Kidney capillary endothelial cell (primary cell): ENCODE measurements around the gene SLC66A2.
"Not testable (repeated sequence)": the region's sequence is repeated elsewhere in the genome, so short reads cannot be mapped to it uniquely, and the experiment has no call there.

ENCODE experiments used
- DNase-seq: peaks from one replicate; pipeline ENCODE4 v3.0.0-alpha.2; 2018; ENCODE audit warnings: low spot score

SLC66A2 gene

DNA sequence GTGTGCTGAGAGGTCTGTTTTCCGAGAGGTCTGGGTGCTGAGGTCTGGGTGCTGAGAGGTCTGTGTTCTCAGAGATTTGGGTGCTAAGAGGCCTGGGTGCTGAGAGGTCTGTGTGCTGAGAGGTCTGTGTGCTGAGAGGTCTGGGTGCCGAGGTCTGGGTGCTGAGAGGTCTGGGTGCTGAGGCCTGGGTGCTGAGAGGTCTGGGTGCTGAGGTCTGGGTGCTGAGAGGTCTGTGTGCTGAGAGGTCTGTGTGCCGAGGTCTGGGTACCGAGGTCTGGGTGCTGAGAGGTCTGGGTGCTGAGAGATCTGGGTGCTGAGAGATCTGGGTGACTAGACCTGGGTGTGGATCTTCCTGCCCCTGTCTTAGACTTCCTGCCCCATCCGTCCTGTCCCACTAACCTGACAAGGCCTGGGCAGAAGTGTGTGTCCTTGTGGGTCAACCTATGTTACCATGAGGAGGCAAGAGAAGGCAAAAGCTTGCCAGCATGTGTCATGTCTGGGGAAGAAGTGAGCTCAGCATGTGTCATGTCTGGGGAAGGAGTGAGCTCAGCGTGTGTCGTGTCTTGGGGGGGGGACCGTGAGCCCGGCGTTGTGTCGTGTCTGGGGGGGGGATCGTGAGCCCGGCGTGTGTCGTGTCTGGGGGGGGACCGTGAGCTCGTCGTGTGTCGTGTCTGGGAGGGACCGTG lies 84.4 kb downstream of the SLC66A2 start:
- no peak for DNase-seq

DNA sequence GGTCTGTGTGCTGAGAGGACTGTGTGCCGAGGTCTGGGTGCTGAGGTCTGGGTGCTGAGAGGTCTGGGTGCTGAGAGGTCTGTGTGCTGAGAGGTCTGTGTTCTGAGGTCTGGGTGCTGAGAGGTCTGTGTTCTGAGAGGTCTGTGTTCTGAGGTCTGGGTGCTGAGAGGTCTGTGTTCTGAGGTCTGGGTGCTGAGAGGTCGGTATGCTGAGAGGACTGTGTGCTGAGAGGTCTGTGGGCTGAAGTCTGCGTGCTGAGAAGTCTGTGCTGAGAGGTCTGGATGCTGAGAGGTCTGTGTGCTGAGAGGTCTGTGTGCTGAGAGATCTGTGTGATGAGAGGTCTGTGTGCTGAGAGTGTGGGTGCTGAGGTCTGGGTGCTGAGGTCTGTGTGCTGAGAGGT lies 85.5 kb downstream of the SLC66A2 start:
- DNase-seq: not testable (repeated sequence)

DNA sequence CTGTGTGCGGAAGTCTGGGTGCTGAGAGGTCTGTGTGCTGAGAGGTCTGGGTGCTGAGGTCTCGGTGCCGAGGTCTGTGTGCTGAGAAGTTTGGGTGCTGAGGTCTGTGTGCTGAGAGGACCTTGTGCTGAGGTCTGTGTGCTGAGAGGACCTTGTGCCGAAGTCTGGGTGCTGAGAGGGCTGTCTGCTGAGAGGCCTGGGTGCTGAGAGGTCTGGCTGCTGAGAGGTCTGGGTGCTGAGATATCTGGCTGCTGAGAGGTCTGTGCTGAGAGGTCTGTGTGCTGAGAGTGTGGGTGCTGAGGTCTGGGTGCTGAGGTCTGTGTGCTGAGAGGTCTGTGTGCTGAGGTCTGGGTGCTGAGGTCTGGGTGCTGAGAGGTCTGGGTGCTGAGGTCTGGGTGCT lies 86.5 kb downstream of the SLC66A2 start:
- not testable (repeated sequence) for DNase-seq

DNA sequence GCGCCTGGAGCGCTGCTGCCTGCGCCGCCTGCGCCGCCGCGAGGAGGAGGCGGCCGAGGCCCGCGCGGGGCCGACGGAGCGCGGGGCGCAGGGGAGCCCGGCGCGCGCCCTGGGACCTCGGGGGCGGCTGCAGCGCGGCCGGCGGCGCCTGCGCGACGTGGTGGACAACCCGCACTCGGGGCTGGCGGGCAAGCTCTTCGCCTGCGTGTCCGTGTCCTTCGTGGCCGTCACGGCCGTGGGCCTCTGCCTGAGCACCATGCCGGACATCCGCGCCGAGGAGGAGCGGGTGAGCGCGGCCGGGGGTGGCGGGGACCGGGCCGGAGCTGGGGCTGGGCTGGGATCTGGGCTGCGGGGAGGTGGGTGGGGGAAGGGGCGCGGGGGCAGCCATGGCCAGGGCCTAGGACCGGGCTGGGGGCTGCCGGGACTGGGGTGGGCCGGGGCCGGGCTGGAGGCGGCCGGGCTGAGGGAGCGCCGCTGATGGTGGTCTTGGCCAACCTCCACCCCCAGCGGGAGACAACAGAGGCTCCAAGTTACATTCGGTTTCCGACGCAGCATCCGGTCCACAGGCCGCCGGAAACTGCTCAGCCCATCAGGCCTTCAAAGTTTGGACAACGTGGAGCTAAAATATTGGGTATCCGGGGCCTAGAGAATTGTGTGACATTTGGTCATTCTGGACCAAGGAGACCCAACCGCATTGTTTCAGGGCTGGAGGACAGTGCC lies 87.3 kb downstream of the SLC66A2 start:
- no peak for DNase-seq

DNA sequence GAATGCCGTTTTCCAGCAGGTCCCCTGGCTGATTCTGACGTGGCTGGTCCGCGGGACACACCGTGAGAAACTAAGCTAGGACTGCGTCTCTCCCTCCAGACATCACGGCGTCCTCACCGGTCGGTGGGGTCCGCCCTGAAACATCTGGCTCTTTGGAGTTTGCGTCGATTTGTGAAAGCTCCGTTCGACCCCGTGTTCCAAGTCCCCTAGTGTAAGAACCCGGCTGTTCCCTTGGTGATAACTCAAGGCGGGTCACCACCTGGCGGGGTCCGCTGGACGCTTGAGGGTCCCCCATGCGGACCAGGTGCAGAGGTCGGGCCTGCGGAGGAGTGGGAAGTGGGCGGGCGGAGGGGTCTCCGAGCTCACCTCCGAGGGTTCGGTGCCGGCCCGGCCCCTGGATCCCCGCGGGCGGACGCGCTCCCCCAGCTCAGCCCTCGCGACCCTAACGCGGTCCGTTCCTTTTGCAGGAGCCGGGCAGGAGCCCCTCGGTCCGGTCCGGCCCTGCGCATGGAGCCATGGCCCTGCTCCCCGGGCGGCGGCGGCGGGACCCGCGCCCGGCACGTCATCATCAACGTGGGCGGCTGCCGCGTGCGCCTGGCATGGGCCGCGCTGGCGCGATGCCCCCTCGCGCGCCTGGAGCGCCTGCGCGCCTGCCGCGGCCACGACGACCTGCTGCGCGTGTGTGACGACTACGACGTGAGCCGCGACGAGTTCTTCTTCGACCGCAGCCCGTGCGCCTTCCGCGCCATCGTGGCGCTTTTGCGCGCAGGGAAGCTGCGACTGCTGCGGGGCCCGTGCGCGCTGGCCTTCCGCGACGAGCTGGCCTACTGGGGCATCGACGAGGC lies 88.1 kb downstream of the SLC66A2 start:
- no peak for DNase-seq

DNA sequence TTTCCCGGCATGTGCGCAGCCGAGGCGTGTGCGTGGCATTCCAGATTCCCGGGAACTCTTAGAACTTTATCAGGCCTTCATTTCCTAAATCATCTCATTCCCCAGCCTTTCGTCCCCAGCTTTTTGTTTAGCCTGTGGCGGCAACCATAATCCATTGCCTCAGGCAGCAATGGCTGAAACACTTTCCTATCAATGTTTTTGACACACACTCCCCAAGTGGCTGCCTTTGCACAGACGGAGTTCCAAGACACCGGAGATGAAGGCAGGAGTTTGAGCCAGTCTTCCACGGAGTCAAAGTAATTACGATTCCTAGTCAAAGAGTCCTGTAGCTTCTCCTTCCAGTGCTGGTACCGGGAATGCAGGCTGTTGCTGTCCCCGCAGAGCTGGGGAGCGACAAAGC lies 88.9 kb downstream of the SLC66A2 start:
- no peak for DNase-seq

DNA sequence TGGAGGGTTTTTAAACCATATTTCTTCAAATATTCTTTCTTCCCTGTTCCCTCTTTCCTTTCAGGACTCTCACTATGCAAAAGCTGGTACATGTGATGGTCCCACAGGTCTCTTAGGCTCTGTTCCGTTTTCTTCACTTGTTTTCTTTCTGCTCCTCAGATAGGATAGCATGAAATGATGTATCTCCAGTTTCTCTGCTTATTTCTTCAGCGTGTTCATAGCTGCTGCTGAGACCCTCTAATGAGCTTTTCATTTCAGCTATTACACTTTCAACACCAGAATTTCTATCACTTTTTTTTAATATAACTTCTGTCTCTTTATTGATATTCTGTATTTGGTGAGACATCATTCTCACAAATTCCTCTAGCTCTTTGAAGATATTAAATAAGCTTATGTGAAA lies 89.8 kb downstream of the SLC66A2 start:
- DNase-seq: no peak

DNA sequence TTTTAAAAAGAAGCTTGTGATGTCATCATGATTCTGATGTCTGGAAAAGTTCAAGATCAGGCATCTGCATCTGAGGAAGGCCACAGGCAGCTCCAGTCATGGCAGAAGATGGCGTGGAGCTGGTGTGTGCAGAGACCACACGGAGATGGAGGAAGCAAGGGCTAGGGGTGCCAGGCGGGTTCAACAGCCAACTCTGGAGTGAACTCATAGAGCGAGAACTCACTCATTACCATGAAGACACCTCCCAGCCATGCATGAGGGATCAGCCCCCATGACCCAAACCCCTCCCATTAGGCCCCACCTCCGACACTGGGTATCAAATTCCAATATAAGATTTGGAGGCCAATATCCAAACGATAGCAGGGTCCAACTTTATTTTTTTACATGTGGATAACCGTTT lies 92.1 kb downstream of the SLC66A2 start:
- no peak for DNase-seq

DNA sequence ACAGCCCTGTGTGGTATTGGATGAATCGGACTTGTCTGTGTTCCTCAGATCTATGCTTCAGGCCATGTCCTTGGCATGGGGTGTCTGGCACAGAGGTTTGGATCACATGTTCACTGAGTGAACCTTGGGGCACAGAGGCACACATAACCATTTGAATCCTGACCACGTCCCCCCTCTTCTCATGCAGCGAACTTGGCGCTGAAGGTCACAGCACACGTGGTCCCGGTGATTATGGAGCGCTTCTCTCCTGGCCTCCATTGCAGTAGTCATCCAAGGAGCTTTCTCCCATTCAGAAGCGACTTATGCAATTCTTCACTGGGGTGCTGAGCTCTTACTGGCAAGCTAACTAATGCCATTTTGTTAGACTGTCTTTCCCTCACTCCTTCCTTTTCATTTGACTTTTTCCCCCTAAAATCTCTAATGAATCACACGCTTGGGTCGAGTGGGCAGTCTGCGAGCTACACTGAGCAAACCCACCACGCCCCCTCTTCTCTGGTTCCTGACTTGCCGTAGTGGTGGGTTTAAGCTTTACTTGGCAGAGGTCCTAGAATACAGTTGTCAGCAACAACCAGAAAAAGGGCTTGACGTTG lies 94.3 kb downstream of the SLC66A2 start:
- DNase-seq: no peak

DNA sequence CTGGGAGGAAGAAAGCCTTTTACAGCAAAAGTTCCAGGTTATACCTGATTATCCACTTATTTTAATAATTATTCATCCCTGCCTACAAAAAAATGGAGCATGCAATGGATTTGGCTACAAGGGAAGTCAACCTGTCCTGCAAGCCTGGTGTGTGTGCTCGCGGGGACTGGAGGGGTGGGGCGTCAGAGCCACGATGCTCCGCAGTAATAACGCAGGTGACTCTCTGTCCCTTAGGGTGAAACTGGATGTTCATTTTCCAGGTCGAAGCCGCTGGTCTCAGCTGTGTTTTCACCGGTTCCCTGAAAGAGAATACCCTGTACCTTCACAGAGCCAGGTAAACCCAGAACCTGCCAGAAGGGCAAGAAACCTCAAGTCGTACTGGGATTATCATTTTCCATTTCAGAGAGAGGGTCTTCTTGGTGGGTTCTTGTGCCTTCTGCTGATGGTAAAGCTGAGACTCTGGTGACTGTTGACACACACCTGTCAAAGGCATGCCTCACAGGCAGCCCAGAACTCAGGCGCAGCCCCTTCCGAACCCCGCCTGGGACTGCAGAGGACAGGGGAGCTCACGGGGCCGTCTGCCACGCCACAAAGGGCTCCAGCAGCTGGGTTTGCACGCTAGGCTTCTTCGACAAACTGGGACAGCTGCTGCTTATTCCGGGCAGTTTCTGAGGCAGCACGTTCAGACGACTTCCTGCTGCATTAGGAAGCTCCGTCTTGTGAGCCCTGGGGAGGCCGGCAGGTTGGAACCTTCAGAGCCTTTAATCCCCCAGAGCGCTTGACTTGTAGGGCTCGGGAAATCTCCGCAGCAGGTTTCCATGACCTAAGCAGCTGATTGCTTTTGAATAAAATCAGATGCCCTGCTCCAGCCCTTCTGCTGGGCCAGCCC lies 95.1 kb downstream of the SLC66A2 start:
- no peak for DNase-seq

DNA sequence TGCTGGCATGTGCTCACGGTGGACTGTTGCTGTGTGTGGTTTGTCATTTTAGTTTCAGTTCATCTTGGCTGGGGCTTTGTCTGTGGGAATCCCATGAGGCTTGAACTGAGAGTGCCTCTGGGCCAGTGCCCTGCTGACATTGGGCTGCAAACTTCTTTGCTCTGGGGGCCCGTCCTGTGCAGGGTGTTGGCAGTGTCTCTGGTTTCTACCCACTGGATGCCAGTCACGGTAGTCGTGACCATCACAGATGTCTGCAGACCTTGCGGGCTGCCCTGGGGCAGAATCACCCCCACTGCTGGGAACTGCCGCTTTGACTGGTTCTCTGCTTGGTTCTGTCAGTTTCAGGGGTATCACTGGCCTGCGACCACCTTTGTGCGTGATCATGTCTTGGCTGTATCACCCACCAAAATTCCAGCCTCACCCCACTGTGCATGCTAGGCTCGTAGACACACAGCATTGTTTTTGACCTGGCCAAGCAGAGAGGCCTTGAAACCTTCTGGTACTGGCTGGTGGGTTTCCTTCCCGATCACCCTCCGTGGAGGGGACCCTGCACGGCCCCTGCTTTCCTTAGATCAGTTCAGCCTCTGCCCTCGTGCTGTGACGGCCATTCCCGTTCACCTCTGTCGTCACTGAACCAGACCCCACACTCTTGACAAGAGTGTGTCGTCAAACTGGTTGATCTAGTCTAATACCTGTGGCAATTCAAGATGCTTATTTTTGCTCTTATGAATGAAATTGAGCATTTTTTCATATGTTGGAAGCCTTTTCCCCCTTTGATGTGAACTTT lies 96.1 kb downstream of the SLC66A2 start:
- no peak for DNase-seq

DNA sequence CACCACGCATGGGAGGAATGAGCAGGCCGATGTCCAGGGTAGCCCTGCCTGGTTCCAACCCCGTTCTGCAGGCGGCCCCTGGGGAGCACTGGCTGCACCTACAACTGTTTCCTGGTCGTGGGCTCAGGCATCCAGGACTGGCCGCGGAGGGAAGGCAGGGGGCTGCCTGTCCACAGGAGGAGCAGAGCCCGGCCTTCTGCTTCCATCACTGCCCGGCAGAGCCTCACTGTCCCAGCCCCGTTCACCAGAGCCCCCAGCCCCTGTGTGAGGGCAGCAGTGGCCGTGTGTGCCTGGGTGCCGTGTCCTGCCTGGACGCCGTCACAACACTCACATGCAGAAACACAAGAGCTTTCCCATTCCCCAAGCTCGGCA lies 97.5 kb downstream of the SLC66A2 start:
- DNase-seq: no peak

DNA sequence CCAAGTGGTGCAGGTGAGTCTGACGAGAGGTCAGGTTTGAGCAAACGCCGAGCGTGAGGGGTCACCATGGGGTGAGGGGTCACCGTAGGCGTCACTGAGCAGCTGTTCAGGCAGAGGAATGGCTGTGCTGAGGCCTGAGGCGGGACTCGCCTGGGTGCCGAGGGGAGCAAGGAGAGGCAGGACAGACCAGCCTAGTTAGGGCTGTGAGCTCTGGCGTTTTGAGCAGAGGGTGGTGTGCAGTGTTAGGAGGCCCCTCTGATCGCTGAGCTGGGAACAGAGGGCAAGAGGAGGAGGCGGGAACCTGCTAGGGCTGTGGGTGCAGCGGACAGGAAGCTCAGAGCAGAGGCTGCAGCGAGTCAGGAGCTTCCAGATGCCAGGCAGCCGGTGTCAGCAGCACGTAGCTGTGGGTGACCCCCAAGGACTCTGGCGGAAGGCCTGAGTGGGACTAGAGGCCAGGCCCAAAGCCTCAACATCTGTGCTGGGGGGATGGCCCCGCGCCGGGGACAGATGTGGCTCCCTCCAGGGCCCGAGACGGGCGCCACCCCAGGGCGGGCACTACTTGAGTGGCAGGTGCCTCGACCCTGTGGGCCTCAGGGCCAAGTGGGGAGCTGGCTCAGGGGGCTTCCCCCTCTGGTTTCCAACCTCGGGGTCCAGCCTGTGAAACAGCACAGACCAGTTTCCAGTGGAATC lies 98.0 kb downstream of the SLC66A2 start:
- no peak for DNase-seq

DNA sequence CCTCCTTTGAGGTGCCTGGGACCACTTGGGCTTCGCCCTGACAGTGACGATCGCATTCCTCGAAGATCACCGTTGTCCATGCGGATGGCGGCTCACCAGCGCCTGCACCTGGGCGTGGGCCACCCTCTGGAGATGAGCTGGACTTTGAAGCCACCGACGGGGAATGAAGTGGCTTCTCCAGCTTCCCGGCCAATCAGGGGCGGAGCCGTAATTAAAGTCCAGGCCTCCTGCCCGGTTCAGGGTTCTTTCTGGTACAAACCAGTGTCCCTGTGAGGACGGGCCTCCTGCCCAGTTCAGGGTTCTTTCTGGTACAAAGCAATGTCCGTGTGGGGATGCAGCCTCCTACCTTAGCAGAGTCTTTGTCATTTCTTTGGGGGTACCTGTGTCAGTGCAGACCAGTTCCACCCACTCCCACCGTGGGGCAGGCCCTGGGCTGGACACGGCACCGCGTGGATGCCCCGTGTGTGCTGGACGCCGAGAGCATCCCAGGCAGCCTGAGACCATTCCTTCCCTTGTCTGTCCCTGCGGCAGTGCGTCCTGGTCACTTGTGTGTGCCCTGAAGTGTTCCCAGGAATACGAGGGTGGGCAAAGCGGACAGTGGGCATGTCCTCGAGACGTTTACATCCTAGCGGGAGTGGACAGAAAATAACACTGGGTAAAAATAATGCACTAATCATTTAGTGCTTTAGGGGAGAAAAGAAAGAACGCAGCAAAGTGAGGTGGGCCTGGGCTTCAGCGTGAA lies 98.7 kb downstream of the SLC66A2 start:
- DNase-seq: no peak
